Measurements from ENCODE around the gene S100A9.
"Not testable (repeated sequence)": the region's sequence is repeated elsewhere in the genome, so short reads cannot be mapped to it uniquely, and the experiment has no call there.

The S100A9 gene

DNA sequence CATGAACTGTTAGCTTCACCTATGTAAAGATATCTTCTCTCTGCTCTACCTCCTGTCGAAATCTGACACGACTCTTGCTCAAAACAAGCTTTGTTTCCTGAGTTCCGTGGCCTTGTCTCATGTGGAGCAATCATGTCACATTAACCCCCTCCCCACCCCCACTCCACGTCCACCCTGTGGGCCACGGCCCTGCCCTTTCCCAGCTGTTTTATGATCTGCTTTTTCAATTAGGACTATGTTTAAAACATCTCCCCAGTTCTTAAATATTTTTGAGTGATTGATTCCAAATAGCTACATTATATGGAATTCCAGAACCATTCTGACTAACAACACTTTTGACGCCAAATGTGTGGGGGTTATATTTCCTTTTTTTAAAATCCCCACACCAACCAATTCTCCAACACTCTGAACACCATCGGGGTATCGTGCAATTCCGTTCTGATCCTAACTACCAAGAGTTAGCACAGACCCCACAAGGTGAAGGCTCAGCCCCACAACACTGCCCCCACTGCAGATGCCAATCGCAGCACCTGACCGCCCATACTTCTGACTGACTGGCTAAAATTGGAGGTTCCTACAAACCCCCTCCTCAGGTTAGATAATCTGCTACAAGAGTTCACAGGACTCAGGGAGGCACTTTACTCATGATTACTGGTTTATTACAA lies 45.9 kb downstream of the S100A9 start:
- TF ChIP-seq, protein P1, sequence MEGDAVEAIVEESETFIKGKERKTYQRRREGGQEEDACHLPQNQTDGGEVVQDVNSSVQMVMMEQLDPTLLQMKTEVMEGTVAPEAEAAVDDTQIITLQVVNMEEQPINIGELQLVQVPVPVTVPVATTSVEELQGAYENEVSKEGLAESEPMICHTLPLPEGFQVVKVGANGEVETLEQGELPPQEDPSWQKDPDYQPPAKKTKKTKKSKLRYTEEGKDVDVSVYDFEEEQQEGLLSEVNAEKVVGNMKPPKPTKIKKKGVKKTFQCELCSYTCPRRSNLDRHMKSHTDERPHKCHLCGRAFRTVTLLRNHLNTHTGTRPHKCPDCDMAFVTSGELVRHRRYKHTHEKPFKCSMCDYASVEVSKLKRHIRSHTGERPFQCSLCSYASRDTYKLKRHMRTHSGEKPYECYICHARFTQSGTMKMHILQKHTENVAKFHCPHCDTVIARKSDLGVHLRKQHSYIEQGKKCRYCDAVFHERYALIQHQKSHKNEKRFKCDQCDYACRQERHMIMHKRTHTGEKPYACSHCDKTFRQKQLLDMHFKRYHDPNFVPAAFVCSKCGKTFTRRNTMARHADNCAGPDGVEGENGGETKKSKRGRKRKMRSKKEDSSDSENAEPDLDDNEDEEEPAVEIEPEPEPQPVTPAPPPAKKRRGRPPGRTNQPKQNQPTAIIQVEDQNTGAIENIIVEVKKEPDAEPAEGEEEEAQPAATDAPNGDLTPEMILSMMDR (IDR thresholded peaks at IDR 0.05; ENCODE audit: insufficient read depth, low read length, poor library complexity, severe bottlenecking): no peak
- 0 out of 2 replicates have a peak, but pooled peaks cover 3% of the 10 kb centered on the region for H3K27me3 ChIP-seq (replicated peaks; ENCODE audit: control insufficient read depth, insufficient read depth, low read length)
- H3K36me3 ChIP-seq (ENCODE audit: control insufficient read depth, insufficient read depth, low read length): no peaks in the 10 kb centered on the region
- DNase-seq (ENCODE audit: extremely low read depth, insufficient read length): no peak
- no peak overlapping the region for H3K4me3 ChIP-seq (replicated peaks; ENCODE audit: low read depth, low read length)

DNA sequence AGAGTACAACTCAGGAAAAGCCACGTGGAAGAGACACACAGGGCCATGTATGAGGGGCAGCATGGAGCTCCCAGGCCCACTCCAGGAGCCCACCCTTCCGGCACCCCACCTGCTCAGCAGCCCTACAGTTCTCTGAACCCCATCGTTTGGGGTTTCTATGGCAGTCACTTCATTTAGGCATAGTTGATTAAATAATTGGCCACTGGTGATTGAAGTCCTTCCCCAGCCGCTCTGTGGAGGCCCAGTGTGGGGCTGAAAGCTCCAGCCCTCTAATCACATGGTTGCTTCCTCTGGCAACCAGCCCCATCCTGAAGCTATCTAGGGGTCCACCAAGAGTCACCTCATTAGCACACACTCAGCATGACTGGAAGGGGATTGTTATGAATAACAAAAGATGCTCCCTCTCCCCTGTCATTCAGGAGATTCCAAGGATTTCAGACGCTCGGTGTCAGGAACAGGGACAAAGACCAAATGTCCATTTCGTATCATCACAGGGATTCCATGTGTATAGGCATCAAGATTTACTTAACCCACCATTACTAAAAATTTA lies 46.5 kb downstream of the S100A9 start:
- Histone ChIP-seq H3K27me3 (replicated peaks; ENCODE audit: control insufficient read depth, insufficient read depth, low read length) (0 out of 2 replicates have a peak, but pooled peaks cover 1% of the 10 kb centered on the region), H3K36me3 (ENCODE audit: control insufficient read depth, insufficient read depth, low read length) (no peaks in the 10 kb centered on the region), H3K4me3 (replicated peaks; ENCODE audit: low read depth, low read length) (no peak overlapping the region)
- DNase-seq (ENCODE audit: extremely low read depth, insufficient read length): no peak
- TF ChIP-seq, protein P1 (IDR thresholded peaks at IDR 0.05; ENCODE audit: insufficient read depth, low read length, poor library complexity, severe bottlenecking): no peak

DNA sequence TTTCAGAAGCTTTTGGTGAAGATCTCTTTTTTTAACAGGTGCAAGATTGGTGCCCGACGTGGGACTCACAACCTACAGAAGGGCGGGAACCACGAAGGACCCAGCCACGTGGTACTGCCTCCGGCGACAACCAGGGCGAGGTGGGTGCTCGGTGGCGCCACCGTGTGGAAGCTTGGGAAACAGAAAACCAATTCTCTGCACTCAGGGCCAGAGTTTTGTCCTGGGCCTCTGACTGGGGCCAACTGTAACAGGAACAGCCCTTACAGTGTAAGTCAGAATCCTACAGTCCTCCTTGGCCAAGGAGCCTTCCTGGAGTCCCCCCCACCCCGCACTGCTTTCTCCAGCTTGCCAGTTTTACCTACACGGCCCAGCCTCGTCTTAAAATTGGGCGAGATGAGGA lies 47.1 kb downstream of the S100A9 start:
- DNase-seq (ENCODE audit: extremely low read depth, insufficient read length): peak; percentile 34
- TF ChIP-seq, protein P1 (IDR thresholded peaks at IDR 0.05; ENCODE audit: insufficient read depth, low read length, poor library complexity, severe bottlenecking): peak; percentile 62
- no peaks in the 10 kb centered on the region for H3K36me3 ChIP-seq (ENCODE audit: control insufficient read depth, insufficient read depth, low read length)
- H3K27me3 ChIP-seq (replicated peaks; ENCODE audit: control insufficient read depth, insufficient read depth, low read length): 0 out of 2 replicates have a peak, but pooled peaks cover 1% of the 10 kb centered on the region
- no peak overlapping the region for H3K4me3 ChIP-seq (replicated peaks; ENCODE audit: low read depth, low read length)

DNA sequence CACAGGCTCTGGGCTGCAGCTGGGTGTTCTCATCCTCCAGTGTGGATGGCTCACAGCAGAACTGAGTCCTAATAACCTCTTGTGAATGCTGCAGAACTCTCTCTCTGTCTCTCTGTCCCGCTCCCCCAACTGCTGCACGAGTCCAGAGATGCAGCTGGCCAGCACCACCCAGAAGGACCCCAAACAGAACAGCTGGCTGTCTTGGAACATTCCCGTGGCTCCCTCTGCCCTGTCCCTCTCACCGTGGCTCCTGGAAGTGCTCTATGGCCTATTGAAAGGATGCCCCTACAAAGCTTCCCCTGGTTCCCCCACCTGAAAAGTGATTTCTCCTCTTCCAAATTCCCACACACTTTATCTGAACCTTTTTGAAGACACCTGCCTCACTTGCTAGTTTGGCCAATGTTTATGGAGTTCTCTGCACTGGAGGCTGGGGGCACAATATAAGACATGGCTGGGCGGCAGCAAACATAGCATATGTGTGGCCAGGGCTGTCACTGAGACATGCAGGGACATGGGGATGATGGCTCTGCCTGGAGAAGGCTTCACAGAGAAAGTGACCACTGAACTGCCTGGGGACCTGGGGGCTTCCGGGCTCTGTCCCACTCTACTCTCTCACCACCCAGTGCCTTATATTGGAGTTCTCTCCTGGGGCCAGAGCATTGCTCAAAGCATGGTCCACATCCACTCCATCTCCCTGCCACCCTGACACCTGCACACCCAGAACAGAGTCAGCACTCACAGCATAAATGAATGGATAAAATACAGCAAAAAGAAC lies 48.4 kb downstream of the S100A9 start:
- not testable (repeated sequence) for DNase-seq (ENCODE audit: extremely low read depth, insufficient read length); H3K36me3 ChIP-seq (ENCODE audit: control insufficient read depth, insufficient read depth, low read length); H3K4me3 ChIP-seq (replicated peaks; ENCODE audit: low read depth, low read length); H3K27me3 ChIP-seq (replicated peaks; ENCODE audit: control insufficient read depth, insufficient read depth, low read length)

DNA sequence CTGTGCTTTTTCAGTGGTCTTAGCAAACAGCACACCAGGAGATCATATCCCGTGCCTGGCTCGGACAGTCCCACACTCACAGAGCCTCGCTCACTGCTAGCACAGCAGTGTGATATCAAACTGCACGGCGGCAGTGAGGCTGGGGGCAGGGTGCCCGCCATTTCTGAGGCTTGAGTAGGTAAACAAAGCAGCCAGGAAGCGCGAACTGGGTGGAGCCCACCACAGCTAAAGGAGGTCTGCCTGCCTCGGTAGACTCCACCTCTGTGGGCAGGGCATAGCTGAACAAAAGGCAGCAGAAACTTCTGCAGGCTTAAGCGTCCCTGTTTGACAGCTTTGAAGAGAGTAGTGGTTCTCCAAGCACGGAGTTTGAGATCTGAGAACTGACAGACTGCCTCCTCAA lies 49.6 kb downstream of the S100A9 start:
- not testable (repeated sequence) for DNase-seq (ENCODE audit: extremely low read depth, insufficient read length); H3K36me3 ChIP-seq (ENCODE audit: control insufficient read depth, insufficient read depth, low read length); H3K27me3 ChIP-seq (replicated peaks; ENCODE audit: control insufficient read depth, insufficient read depth, low read length); H3K4me3 ChIP-seq (replicated peaks; ENCODE audit: low read depth, low read length)

All from GM06990 (cell line).